Endothelial cell of umbilical vein (primary cell): ENCODE data around the gene EPX. TPM values are rescaled to one million over a fixed set of nuclear protein-coding genes. Genes with fewer than 3 reads are reported as not detected.

Experiments
- BruUV-seq: library from RNA; stranded (reverse); fragments of 400-500 nt; replicated peaks from 2 replicates; lab custom pipeline; 2021; lab: Mats Ljungman, UMichigan
- CTCF ChIA-PET: fragments of 300-600, 350-600 bp; sonication (Branson Sonifier 250); formaldehyde crosslinking; loops from one replicate; lab custom pipeline; 2021; ENCODE audit warnings: antibody characterized with exemption, inconsistent platforms; lab: Charles Lee
- POLR2A ChIA-PET: fragments of 300-600, 350-600 bp; sonication (Branson Sonifier 250); formaldehyde crosslinking; loops from one replicate; lab custom pipeline; 2021; ENCODE audit warnings: antibody characterized with exemption, inconsistent platforms; lab: Charles Lee
- DNase-seq: peaks from one replicate; pipeline ENCODE4 v3.0.0-alpha.2; 2011; ENCODE audit warnings: low read depth, low spot score
- FAIRE-seq: peaks from 2 replicates; lab custom pipeline; 2011; peaks lifted over from hg19 to GRCh38; lab: Jason Lieb, UNC
- H2AFZ ChIP-seq: 2 replicates; pipeline ENCODE4 v1.6.0; 2012; ENCODE audit warnings: low read depth, low read length, control low read depth, inconsistent platforms
- H3K27ac ChIP-seq: 2 replicates; pipeline ENCODE4 v1.5.1; 2011; ENCODE audit warnings: low read depth, mild to moderate bottlenecking, control low read depth, low read length, moderate library complexity; ENCODE audit not compliant: insufficient read depth
- H3K27me3 ChIP-seq, 2 experiments: 2 replicates each; pipeline versions ENCODE4 v1.6.0 to v1.6.1; 2011; ENCODE audit warnings: low read length in 2 of 2, mixed read lengths in 1 of 2; ENCODE audit not compliant: control insufficient read depth in 2 of 2, insufficient read depth in 2 of 2
- H3K36me3 ChIP-seq, 2 experiments: 2 replicates in 1 of 2; 3 replicates in 1 of 2; pipeline ENCODE4 v1.5.1; 2011; ENCODE audit warnings: low read length in 2 of 2, mild to moderate bottlenecking in 1 of 2, moderate library complexity in 1 of 2; ENCODE audit not compliant: control insufficient read depth in 2 of 2, insufficient read depth in 2 of 2; ENCODE audit errors: extremely low read depth in 1 of 2
- H3K4me1 ChIP-seq: 3 replicates; pipeline ENCODE4 v1.5.1; 2011; ENCODE audit warnings: mild to moderate bottlenecking, low read length; ENCODE audit not compliant: control insufficient read depth, insufficient read depth; ENCODE audit errors: extremely low read depth
- H3K4me2 ChIP-seq: 2 replicates; pipeline ENCODE4 v1.6.1; 2011; ENCODE audit warnings: low read length, control low read depth, mixed read lengths; ENCODE audit not compliant: insufficient read depth
- H3K4me3 ChIP-seq, 3 experiments: fragments of 200-600 bp in 1 of 3; sonication (generic), shearing (Covaris generic) in 1 of 3; replicated peaks in 1 of 3; 2 replicates each; pipeline ENCODE4 v1.5.1; 2011 to 2016; ENCODE audit warnings: control low read depth in 3 of 3, low read length in 3 of 3, mild to moderate bottlenecking in 2 of 3, inconsistent platforms in 1 of 3, low read depth in 1 of 3, moderate library complexity in 1 of 3; ENCODE audit not compliant: insufficient read depth in 1 of 3
- H3K79me2 ChIP-seq: 2 replicates; pipeline ENCODE4 v1.6.0; 2012; ENCODE audit warnings: low read length, inconsistent platforms; ENCODE audit not compliant: control insufficient read depth, insufficient read depth
- H3K9ac ChIP-seq: replicated peaks from 2 replicates; pipeline ENCODE3; 2011; ENCODE audit warnings: low read length, control low read depth; ENCODE audit not compliant: insufficient read depth; ENCODE audit errors: extremely low read depth
- H3K9me1 ChIP-seq: replicated peaks from 3 replicates; pipeline ENCODE4 v1.6.0; 2011; ENCODE audit warnings: mild to moderate bottlenecking, low read length; ENCODE audit not compliant: control insufficient read depth, insufficient read depth; ENCODE audit errors: extremely low read depth
- H3K9me3 ChIP-seq: replicated peaks from 2 replicates; pipeline ENCODE4 v1.5.1; 2012; ENCODE audit warnings: low read length, inconsistent platforms; ENCODE audit not compliant: control insufficient read depth, insufficient read depth
- H4K20me1 ChIP-seq: replicated peaks from 2 replicates; pipeline ENCODE3; 2011; ENCODE audit warnings: mild to moderate bottlenecking, low read length; ENCODE audit not compliant: control insufficient read depth, insufficient read depth; ENCODE audit errors: extremely low read depth
- EZH2 ChIP-seq: IDR thresholded peaks from 2 replicates; pipeline ENCODE4 v1.6.1; 2012; ENCODE audit warnings: borderline replicate concordance, low read depth, mild to moderate bottlenecking, moderate library complexity, low read length, inconsistent platforms; ENCODE audit not compliant: severe bottlenecking
- FOS ChIP-seq: IDR thresholded peaks from 2 replicates; pipeline ENCODE4 v1.6.1; 2011; ENCODE audit warnings: mild to moderate bottlenecking, low read length, moderate library complexity, borderline replicate concordance; ENCODE audit not compliant: insufficient read depth
- GATA2 ChIP-seq: IDR thresholded peaks from 2 replicates; pipeline ENCODE4 v1.7.0; 2011; ENCODE audit warnings: low read depth, mild to moderate bottlenecking, moderate library complexity, mixed read lengths, low read length; ENCODE audit not compliant: insufficient read length, insufficient read depth
- JUN ChIP-seq: IDR thresholded peaks from 2 replicates; pipeline ENCODE4 v1.6.1; 2011; ENCODE audit warnings: borderline replicate concordance, low read depth; ENCODE audit not compliant: insufficient read length, insufficient read depth
- MYC ChIP-seq: IDR thresholded peaks from one replicate; pipeline ENCODE4 v1.6.1; 2011; ENCODE audit warnings: mild to moderate bottlenecking, low read depth, low read length
- POLR2A ChIP-seq: IDR thresholded peaks from 2 replicates; pipeline ENCODE4 v1.6.1; 2012; ENCODE audit warnings: low read depth, mild to moderate bottlenecking, control low read depth, low read length
- POLR2AphosphoS5 ChIP-seq: IDR thresholded peaks from 2 replicates; pipeline ENCODE4 v1.6.1; 2012; ENCODE audit warnings: low read depth, mild to moderate bottlenecking, control low read depth, low read length, moderate library complexity; ENCODE audit not compliant: insufficient read depth
- dilution Hi-C: fragments of 300-500 bp; cut with MboI; formaldehyde crosslinking; loops from one replicate; pipeline ENCODE4 v1.15.0; 2019; ENCODE audit warnings: low sequenced_read_pairs; ENCODE audit not compliant: extremely low pct_ligation_motif_present
- intact Hi-C: fragments of 100-400 bp; cut with micrococcal nuclease; formaldehyde crosslinking; loops from one replicate; pipeline ENCODE4 v1.10.0; 2022
- polyA plus RNA-seq, 4 experiments: library from polyadenylated mRNA; depleted of rRNA in 3 of 4; stranded (reverse) in 3 of 4; unstranded in 1 of 4; fragments of >200 nt; gene quantifications; 2 replicates each; pipeline versions ENCODE4 v1.2.1 to v1.2.3, GENCODE V29; 2011 to 2012; ENCODE audit warnings: missing spikeins in 1 of 4
- total RNA-seq: library from RNA; stranded (reverse); gene quantifications from 2 replicates; pipeline ENCODE4 v1.2.3, GENCODE V29; 2021
- TF ChIP-seq, protein P1 (sequence below): IDR thresholded peaks from 2 replicates; pipeline ENCODE4 v1.6.1; 2011; ENCODE audit not compliant: insufficient read depth, insufficient read length
- TF ChIP-seq, protein P2 (sequence below), 2 donors: IDR thresholded peaks; 1 replicate in 1 of 2; 2 replicates in 1 of 2; pipeline ENCODE4 v1.5.1; 2011; ENCODE audit warnings: low read length in 2 of 2, mild to moderate bottlenecking in 2 of 2, moderate library complexity in 2 of 2, control low read depth in 1 of 2, inconsistent platforms in 1 of 2, low read depth in 1 of 2; ENCODE audit not compliant: insufficient read depth in 1 of 2; ENCODE audit errors: extremely low read depth in 1 of 2

EPX gene
- total and polyA plus RNA-seq, 2 donors (not counting 3 experiments of a cell fraction or from before 2014, with no cell fraction given) = not detected

DNA sequence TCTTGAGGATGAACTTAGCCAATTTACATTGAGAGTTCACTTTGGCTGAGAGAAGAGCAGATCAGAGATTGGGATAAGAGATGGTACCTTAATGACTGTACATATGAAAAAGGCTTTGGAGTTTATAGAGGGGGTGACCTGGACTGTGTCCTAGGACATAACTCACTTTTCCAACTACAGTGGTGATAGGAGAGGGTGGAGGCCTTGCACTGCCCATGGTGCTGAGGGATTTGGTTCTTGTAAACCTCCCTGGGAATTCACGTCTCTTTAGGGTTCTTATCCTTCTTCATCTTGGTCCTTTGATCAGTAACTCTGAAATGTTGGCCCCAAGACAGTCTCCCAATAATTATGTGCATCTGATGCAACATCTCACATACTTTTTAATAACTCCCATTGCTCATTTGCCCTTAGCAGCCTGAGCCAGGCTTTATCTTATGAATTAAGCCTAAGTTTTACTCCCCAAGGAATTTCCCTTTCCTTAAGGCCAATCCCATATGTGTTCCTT is 44.5 kb upstream of the EPX start, which contains the start of gene OR4D1:
Gene OR4D1 (plus strand): TSS at position 455 of the 505 bp plus-strand sequence. CDS start 6,770 bp downstream, outside the sequence.
- DNase-seq (no peak), FAIRE-seq (no peak)
- Histone ChIP-seq H3K79me2 (no peaks in the 10 kb centered on the region), H3K4me3 (no peak within 1 kb of the TSS), H3K9me1 (no peaks in the 10 kb centered on the region), H3K4me1 (peaks cover under 1% of the 10 kb centered on the region), H3K27ac (no peak within 1 kb of the TSS), H3K4me2 (no peak within 1 kb of the TSS), H3K9me3 (no peaks in the 10 kb centered on the region), H3K9ac (no peak within 1 kb of the TSS), H3K27me3 (peaks cover 5 to 8% of the 10 kb centered on the region in 2 experiments), H3K36me3 (no peaks in the 10 kb centered on the region), H4K20me1 (no peaks in the 10 kb centered on the region), H2AFZ (no peak within 1 kb of the TSS)
- dilution Hi-C loops (no loop called here), intact Hi-C loops (no loop called here)
- no TSS peak for BruUV-seq
- TF ChIP-seq FOS = no peak
- TF ChIP-seq POLR2A = no peak
- no peak for TF ChIP-seq MYC
- TF ChIP-seq, protein P1, sequence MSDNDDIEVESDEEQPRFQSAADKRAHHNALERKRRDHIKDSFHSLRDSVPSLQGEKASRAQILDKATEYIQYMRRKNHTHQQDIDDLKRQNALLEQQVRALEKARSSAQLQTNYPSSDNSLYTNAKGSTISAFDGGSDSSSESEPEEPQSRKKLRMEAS = no peak
- TF ChIP-seq EZH2 = no peak
- TF ChIP-seq JUN = no peak
- TF ChIP-seq, protein P2, sequence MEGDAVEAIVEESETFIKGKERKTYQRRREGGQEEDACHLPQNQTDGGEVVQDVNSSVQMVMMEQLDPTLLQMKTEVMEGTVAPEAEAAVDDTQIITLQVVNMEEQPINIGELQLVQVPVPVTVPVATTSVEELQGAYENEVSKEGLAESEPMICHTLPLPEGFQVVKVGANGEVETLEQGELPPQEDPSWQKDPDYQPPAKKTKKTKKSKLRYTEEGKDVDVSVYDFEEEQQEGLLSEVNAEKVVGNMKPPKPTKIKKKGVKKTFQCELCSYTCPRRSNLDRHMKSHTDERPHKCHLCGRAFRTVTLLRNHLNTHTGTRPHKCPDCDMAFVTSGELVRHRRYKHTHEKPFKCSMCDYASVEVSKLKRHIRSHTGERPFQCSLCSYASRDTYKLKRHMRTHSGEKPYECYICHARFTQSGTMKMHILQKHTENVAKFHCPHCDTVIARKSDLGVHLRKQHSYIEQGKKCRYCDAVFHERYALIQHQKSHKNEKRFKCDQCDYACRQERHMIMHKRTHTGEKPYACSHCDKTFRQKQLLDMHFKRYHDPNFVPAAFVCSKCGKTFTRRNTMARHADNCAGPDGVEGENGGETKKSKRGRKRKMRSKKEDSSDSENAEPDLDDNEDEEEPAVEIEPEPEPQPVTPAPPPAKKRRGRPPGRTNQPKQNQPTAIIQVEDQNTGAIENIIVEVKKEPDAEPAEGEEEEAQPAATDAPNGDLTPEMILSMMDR (IDR thresholded peaks at IDR 0.05; ENCODE audit: extremely low read depth in 1 of 2, insufficient read depth in 1 of 2, low read depth in 1 of 2, low read length in 2 of 2) = no peak
- TF ChIP-seq GATA2 = no peak
- no peak for TF ChIP-seq POLR2AphosphoS5
- ChIA-PET POLR2A (no interaction called here), CTCF (interaction anchor here (2.0 kb wide), 1 partner anchor 12 kb away, joined by 5 read pairs; no protein-coding TSS in a partner anchor)
